Breast epithelium (tissue), 3 donors: Measurements from ENCODE around the gene MYO5B.

Source experiments
- POLR2A ChIP-seq: fragments of 450-650 bp; IDR thresholded peaks from one replicate; pipeline ENCODE4 v1.6.1; 2016; ENCODE audit warnings: antibody characterized with exemption, mild to moderate bottlenecking, moderate library complexity
- TF ChIP-seq, protein P1 (sequence below), 3 donors: fragments of 450-650 bp; IDR thresholded peaks; one replicate each; pipeline ENCODE4 v1.5.1; 2016 to 2017; ENCODE audit warnings: antibody characterized with exemption in 3 of 3, mild to moderate bottlenecking in 3 of 3, moderate library complexity in 3 of 3

DNA sequence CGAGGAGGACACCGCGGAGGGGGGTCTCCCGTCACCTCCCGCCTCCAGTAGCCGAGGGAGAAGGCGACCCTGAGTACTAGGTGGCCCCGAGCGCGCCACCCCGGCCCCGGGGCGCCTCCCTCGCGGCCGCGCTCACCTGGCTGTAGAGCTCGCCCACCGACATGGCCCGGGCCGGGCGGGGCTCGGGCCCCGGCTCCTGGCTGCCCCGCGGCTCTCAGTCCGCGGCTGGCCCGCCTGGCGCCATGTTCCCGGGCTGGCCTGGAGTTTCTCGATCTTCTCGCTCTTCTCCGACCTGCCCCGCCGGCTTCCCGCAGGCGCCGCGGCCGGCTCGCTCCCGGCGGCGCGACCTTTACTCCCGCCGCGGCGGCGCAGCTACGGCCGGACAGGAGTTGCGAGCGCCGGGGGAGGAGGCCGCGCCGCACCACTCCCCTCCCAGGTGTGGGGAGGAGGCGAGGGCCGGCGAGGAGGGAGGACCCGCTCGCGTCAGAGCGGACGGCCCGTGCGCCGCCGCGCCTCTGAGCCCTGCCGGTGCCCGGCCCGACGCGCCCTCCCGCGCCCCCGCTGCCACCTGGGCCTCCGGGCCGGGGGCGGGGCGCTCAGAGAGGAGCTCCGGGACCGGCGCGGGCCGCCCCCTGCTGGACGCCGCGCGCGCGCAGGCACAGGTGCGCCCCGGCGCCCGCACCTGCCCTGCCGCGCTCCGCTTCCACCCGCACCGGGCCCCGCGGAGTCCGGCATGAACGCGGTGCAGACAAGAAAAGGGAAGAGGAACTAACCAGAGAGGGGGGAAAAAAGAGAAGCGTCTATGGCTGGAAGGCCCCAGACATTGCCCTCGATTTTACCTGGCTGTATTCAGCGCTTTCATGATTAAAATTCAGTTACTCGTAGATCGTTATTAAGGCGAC lies at the start of gene MYO5B:
- TF ChIP-seq, protein P1, sequence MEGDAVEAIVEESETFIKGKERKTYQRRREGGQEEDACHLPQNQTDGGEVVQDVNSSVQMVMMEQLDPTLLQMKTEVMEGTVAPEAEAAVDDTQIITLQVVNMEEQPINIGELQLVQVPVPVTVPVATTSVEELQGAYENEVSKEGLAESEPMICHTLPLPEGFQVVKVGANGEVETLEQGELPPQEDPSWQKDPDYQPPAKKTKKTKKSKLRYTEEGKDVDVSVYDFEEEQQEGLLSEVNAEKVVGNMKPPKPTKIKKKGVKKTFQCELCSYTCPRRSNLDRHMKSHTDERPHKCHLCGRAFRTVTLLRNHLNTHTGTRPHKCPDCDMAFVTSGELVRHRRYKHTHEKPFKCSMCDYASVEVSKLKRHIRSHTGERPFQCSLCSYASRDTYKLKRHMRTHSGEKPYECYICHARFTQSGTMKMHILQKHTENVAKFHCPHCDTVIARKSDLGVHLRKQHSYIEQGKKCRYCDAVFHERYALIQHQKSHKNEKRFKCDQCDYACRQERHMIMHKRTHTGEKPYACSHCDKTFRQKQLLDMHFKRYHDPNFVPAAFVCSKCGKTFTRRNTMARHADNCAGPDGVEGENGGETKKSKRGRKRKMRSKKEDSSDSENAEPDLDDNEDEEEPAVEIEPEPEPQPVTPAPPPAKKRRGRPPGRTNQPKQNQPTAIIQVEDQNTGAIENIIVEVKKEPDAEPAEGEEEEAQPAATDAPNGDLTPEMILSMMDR (IDR thresholded peaks at IDR 0.05) = peak in 2 of 3 donors; percentile 18 to 77
- no peak for TF ChIP-seq POLR2A
